Loucy (cell line): ENCODE results near the gene ARID1B.

Source experiments
- H2AFZ ChIP-seq: fragments of 200-600 bp; sonication (generic); 2 replicates; pipeline ENCODE4 v1.6.0; 2016; ENCODE audit warnings: antibody characterized with exemption, mild to moderate bottlenecking, low read length, moderate library complexity
- H3F3A ChIP-seq: fragments of 200-600 bp; 2 replicates; pipeline ENCODE4 v1.6.0; 2016; ENCODE audit warnings: antibody characterized with exemption, low read depth, mild to moderate bottlenecking
- H3K27me3 ChIP-seq: fragments of 200-600 bp; sonication (generic); 2 replicates; pipeline ENCODE4 v1.6.1; 2014; ENCODE audit warnings: low read length, mild to moderate bottlenecking; ENCODE audit not compliant: insufficient read depth, poor library complexity, severe bottlenecking
- H3K36me3 ChIP-seq: fragments of 200-600 bp; sonication (generic); 2 replicates; pipeline ENCODE4 v1.6.1; 2016; ENCODE audit warnings: low read length; ENCODE audit not compliant: insufficient read depth
- H3K4me1 ChIP-seq: fragments of 200-600 bp; sonication (generic); 2 replicates; pipeline ENCODE4 v1.5.1; 2014; ENCODE audit warnings: low read length, mild to moderate bottlenecking; ENCODE audit not compliant: insufficient read depth, poor library complexity, severe bottlenecking
- H3K4me2 ChIP-seq: fragments of 200-600 bp; sonication (generic); 2 replicates; pipeline ENCODE4 v1.6.0; 2014; ENCODE audit warnings: antibody characterized with exemption, low read length, low read depth, mild to moderate bottlenecking; ENCODE audit not compliant: poor library complexity, severe bottlenecking
- H3K4me3 ChIP-seq: fragments of 200-600 bp; sonication (generic); 2 replicates; pipeline ENCODE4 v1.5.1; 2014; ENCODE audit warnings: low read length, mild to moderate bottlenecking, mixed read lengths; ENCODE audit not compliant: poor library complexity, severe bottlenecking
- H3K79me2 ChIP-seq: fragments of 200-600 bp; sonication (generic); 2 replicates; pipeline ENCODE4 v1.6.1; 2014; ENCODE audit warnings: low read length; ENCODE audit not compliant: insufficient read depth
- H3K9ac ChIP-seq: fragments of 200-600 bp; sonication (generic); 2 replicates; pipeline ENCODE4 v1.6.0; 2014; ENCODE audit warnings: mild to moderate bottlenecking, low read depth, low read length, moderate library complexity; ENCODE audit not compliant: poor library complexity, severe bottlenecking
- H3K9me2 ChIP-seq: fragments of 200-600 bp; sonication (generic); replicated peaks from 2 replicates; pipeline ENCODE4 v1.6.1; 2016; ENCODE audit warnings: low read depth, low read length, mixed read lengths
- H3K9me3 ChIP-seq: fragments of 200-600 bp; sonication (generic); 2 replicates; pipeline ENCODE4 v1.6.1; 2014; ENCODE audit warnings: mild to moderate bottlenecking, antibody characterized with exemption, low read length, low read depth; ENCODE audit not compliant: insufficient read depth
- H4K20me1 ChIP-seq: fragments of 200-600 bp; sonication (generic); 2 replicates; pipeline ENCODE4 v1.6.0; 2014; ENCODE audit warnings: antibody characterized with exemption, low read length, mild to moderate bottlenecking; ENCODE audit not compliant: insufficient read depth, poor library complexity, severe bottlenecking
- CTCF ChIP-seq: fragments of 200-600 bp; sonication (generic); conservative IDR thresholded peaks from 2 replicates; pipeline ENCODE4 v1.5.1; 2014; ENCODE audit warnings: mild to moderate bottlenecking, antibody characterized with exemption, low read length
- EZH2phosphoT487 ChIP-seq: fragments of 200-600 bp; IDR thresholded peaks from 2 replicates; pipeline ENCODE4 v1.6.1; 2018; ENCODE audit warnings: antibody characterized with exemption, mild to moderate bottlenecking, moderate library complexity, borderline replicate concordance

The ARID1B gene

DNA sequence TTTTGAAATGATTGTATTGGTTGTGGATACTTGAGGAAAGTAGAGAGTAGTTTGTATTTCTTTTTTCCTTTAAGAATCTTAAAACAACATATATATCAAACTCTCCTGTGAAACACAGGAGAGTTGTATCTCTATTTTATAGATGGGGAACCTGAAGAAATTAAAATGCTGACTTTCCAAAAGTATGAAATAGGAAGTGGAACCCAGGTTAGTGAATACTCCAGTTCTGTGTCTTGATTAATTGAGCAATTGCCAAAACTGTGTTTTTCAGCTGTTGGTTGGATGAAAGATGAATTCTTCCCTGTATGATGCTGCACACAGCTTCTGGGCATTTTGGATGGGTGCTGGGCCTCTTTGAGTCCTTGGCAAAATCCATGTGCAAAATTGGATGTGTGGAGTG, 86.3 kb downstream of the ARID1B start:
- H3K4me3 ChIP-seq = no peak overlapping the region
- no peak overlapping the region for H3K9ac ChIP-seq
- TF ChIP-seq EZH2phosphoT487 = no peak
- no peak for TF ChIP-seq CTCF
- no peaks in the 10 kb centered on the region for H3K9me2 ChIP-seq
- no peak overlapping the region for H2AFZ ChIP-seq
- peaks cover 4% of the 10 kb centered on the region; the same call in 1 of the 2 replicates for H3K36me3 ChIP-seq
- no peaks in the 10 kb centered on the region for H3F3A ChIP-seq
- H3K27me3 ChIP-seq = no peaks in the 10 kb centered on the region
- H3K4me1 ChIP-seq = no peaks in the 10 kb centered on the region
- no peak overlapping the region for H3K4me2 ChIP-seq
- H4K20me1 ChIP-seq = peaks cover 87% of the 10 kb centered on the region
- no peaks in the 10 kb centered on the region for H3K9me3 ChIP-seq
- peaks cover 100% of the 10 kb centered on the region for H3K79me2 ChIP-seq

DNA sequence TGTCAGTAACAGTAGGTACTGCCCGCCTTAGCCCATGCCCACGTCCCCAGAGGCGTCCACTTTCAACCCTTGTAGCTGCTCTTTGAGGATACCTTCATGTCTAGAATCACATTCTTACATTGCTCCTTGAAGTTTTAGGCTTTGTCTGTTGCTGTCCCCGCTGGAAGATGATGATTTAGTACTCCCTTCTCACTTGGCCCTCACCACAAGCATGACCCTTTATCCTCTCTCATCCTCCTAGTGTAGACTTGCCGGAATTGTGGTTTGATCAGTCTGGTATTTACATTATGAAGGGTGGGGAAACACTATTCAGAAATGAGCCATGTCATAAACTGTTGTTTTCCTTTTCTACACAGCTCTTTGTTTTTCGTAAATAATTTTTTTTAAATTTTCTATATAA, 87.4 kb downstream of the ARID1B start:
- Histone ChIP-seq H3K4me3 (no peak overlapping the region), H3K27me3 (no peaks in the 10 kb centered on the region), H3K36me3 (peaks cover 4% of the 10 kb centered on the region; the same call in 1 of the 2 replicates), H3K9ac (no peak overlapping the region), H4K20me1 (peaks cover 90% of the 10 kb centered on the region), H3K4me2 (no peak overlapping the region), H3K9me3 (no peaks in the 10 kb centered on the region), H3K9me2 (no peaks in the 10 kb centered on the region), H3K4me1 (no peaks in the 10 kb centered on the region), H3K79me2 (peaks cover 100% of the 10 kb centered on the region), H3F3A (no peaks in the 10 kb centered on the region), H2AFZ (no peak overlapping the region)
- TF ChIP-seq EZH2phosphoT487 = no peak
- no peak for TF ChIP-seq CTCF

DNA sequence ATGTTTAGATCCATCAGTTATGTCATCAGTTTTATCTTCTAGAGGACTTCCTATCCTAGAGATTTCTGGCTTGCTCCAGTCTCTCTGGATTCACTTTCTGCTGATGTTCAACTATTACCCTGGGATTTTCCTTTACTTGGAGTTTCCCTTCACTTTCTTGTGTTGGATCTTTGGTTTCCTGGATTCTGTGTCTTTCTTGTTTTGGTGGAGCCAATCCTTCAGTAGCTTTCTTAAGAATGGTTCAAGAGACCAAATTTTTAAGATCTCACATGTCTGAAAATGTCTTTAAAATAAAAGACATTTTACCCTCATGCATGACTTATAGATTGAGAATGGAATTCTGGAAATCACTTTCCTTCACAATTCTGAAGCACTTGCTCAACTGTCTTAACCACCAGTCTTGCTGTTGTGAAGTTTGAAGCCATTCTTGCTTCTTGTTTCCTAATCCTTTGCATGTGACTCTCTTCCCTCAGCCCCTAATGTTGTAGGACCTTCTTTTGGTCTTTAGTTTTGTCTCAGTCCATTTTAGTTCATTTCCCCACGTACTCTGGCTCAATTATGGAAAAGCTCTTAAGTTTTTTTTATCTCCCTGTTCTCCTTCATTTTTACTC, 87.9 kb downstream of the ARID1B start:
- H2AFZ ChIP-seq = no peak overlapping the region
- peaks cover 100% of the 10 kb centered on the region for H3K79me2 ChIP-seq
- no peak overlapping the region for H3K4me3 ChIP-seq
- no peaks in the 10 kb centered on the region for H3K27me3 ChIP-seq
- peaks cover 4% of the 10 kb centered on the region; the same call in 1 of the 2 replicates for H3K36me3 ChIP-seq
- H3K9me2 ChIP-seq = no peaks in the 10 kb centered on the region
- H3K4me2 ChIP-seq = no peak overlapping the region
- no peaks in the 10 kb centered on the region for H3K4me1 ChIP-seq
- TF ChIP-seq CTCF = no peak
- TF ChIP-seq EZH2phosphoT487 = no peak
- H3K9ac ChIP-seq = no peak overlapping the region
- H3K9me3 ChIP-seq = no peaks in the 10 kb centered on the region
- no peaks in the 10 kb centered on the region for H3F3A ChIP-seq
- H4K20me1 ChIP-seq = peaks cover 90% of the 10 kb centered on the region
